Suprapubic skin (tissue), 4 donors: ENCODE data around the gene TCF12.

Experiments used
- CTCF ChIP-seq, 2 donors: fragments of 200-600 bp in 1 of 2; fragments of 450-650 bp in 1 of 2; sonication (generic) in 1 of 2; IDR thresholded peaks; one replicate each; pipeline ENCODE4 v1.5.1; 2016 to 2019; ENCODE audit warnings: antibody characterized with exemption in 2 of 2, mild to moderate bottlenecking in 1 of 2, moderate library complexity in 1 of 2
- POLR2A ChIP-seq, 2 donors: fragments of 450-650 bp; IDR thresholded peaks; one replicate each; pipeline ENCODE4 v1.6.1; 2017; ENCODE audit warnings: antibody characterized with exemption in 2 of 2, mild to moderate bottlenecking in 2 of 2, moderate library complexity in 2 of 2
- POLR2AphosphoS5 ChIP-seq, 3 donors: sonication (generic); formaldehyde crosslinking; IDR thresholded peaks; one replicate each; pipeline ENCODE4 v1.6.1; 2017; ENCODE audit warnings: antibody characterized with exemption in 3 of 3

- TF ChIP-seq CTCF (IDR thresholded peaks at IDR 0.05) (no peak), POLR2A (IDR thresholded peaks at IDR 0.05) (no peak), POLR2AphosphoS5 (IDR thresholded peaks at IDR 0.05) (no peak)
Observed at GRCh38 chr15:57256939-57257338, 338.5 kb downstream of the TCF12 start.
